Measurements from ENCODE around the gene ACVR1C.
A peak's percentile ranks its signal among the peaks of the same experiment; 100 is the strongest.
"Not testable (repeated sequence)": the region's sequence is repeated elsewhere in the genome, so short reads cannot be mapped to it uniquely, and the experiment has no call there.

The ACVR1C gene

GRCh38 chr2:157572725-157573124, 55.9 kb downstream of the ACVR1C start:
- DNase-seq: no peak

- not testable (repeated sequence) for DNase-seq
These were observed 62.0 kb downstream of the ACVR1C start for GRCh38 chr2:157566623-157567022.

- DNase-seq: not testable (repeated sequence)
These were observed 62.6 kb downstream of the ACVR1C start for GRCh38 chr2:157566113-157566512.

GRCh38 chr2:157565550-157565949, 63.1 kb downstream of the ACVR1C start:
- DNase-seq: no peak

- no peak for DNase-seq
These were observed 68.8 kb downstream of the ACVR1C start for GRCh38 chr2:157559890-157560289.

- no peak for DNase-seq
These were observed 69.2 kb downstream of the ACVR1C start for GRCh38 chr2:157559461-157559860.

- peak; percentile 13 for DNase-seq
These were observed 69.6 kb downstream of the ACVR1C start for GRCh38 chr2:157559061-157559460.

GRCh38 chr2:157557770-157558169, 70.9 kb downstream of the ACVR1C start:
- DNase-seq: no peak

- no peak for DNase-seq
These were observed 88.6 kb downstream of the ACVR1C start for GRCh38 chr2:157540102-157540501.

GRCh38 chr2:157538064-157538463, 90.6 kb downstream of the ACVR1C start:
- no peak for DNase-seq

GRCh38 chr2:157536815-157537214, 91.8 kb downstream of the ACVR1C start:
- DNase-seq: no peak

- DNase-seq: no peak
These were observed 99.5 kb downstream of the ACVR1C start for GRCh38 chr2:157528963-157529751.

GRCh38 chr2:157526070-157526469, 102.6 kb downstream of the ACVR1C start:
- DNase-seq: no peak

- no peak for DNase-seq
These were observed 105.1 kb downstream of the ACVR1C start for GRCh38 chr2:157523270-157524247.

- DNase-seq: not testable (repeated sequence)
These were observed 113.7 kb downstream of the ACVR1C start for GRCh38 chr2:157514966-157515365.

- no peak for DNase-seq
These were observed 118.9 kb downstream of the ACVR1C start for GRCh38 chr2:157509744-157510143.

- no peak for DNase-seq
These were observed 120.0 kb downstream of the ACVR1C start for GRCh38 chr2:157508676-157509075.

- no peak for DNase-seq
These were observed 122.1 kb downstream of the ACVR1C start for GRCh38 chr2:157506586-157506985.

GRCh38 chr2:157504623-157505022, 124.0 kb downstream of the ACVR1C start:
- no peak for DNase-seq

GRCh38 chr2:157501026-157501425, 127.6 kb downstream of the ACVR1C start:
- no peak for DNase-seq

- no peak for DNase-seq
These were observed 128.3 kb downstream of the ACVR1C start for GRCh38 chr2:157500334-157500733.

GRCh38 chr2:157498483-157498882, 130.2 kb downstream of the ACVR1C start:
- DNase-seq: no peak

GRCh38 chr2:157497638-157498314, 130.9 kb downstream of the ACVR1C start:
- peak; percentile 31 for DNase-seq
